Endothelial cell of umbilical vein (primary cell): Measurements from ENCODE around the gene CETP. TPM values are rescaled to one million over a fixed set of nuclear protein-coding genes. Genes with fewer than 3 reads are reported as not detected.

Source experiments
- BruUV-seq: library from RNA; stranded (reverse); fragments of 400-500 nt; replicated peaks from 2 replicates; lab custom pipeline; 2021; lab: Mats Ljungman, UMichigan
- CTCF ChIA-PET: fragments of 300-600, 350-600 bp; sonication (Branson Sonifier 250); formaldehyde crosslinking; loops from one replicate; lab custom pipeline; 2021; ENCODE audit warnings: antibody characterized with exemption, inconsistent platforms; lab: Charles Lee
- POLR2A ChIA-PET: fragments of 300-600, 350-600 bp; sonication (Branson Sonifier 250); formaldehyde crosslinking; loops from one replicate; lab custom pipeline; 2021; ENCODE audit warnings: antibody characterized with exemption, inconsistent platforms; lab: Charles Lee
- DNase-seq: peaks from one replicate; pipeline ENCODE4 v3.0.0-alpha.2; 2011; ENCODE audit warnings: low read depth, low spot score
- FAIRE-seq: peaks from 2 replicates; lab custom pipeline; 2011; peaks lifted over from hg19 to GRCh38; lab: Jason Lieb, UNC
- H2AFZ ChIP-seq: 2 replicates; pipeline ENCODE4 v1.6.0; 2012; ENCODE audit warnings: low read depth, low read length, control low read depth, inconsistent platforms
- H3K27ac ChIP-seq: 2 replicates; pipeline ENCODE4 v1.5.1; 2011; ENCODE audit warnings: low read depth, mild to moderate bottlenecking, control low read depth, low read length, moderate library complexity; ENCODE audit not compliant: insufficient read depth
- H3K27me3 ChIP-seq, 2 experiments: 2 replicates each; pipeline versions ENCODE4 v1.6.0 to v1.6.1; 2011; ENCODE audit warnings: low read length in 2 of 2, mixed read lengths in 1 of 2; ENCODE audit not compliant: control insufficient read depth in 2 of 2, insufficient read depth in 2 of 2
- H3K36me3 ChIP-seq, 2 experiments: 2 replicates in 1 of 2; 3 replicates in 1 of 2; pipeline ENCODE4 v1.5.1; 2011; ENCODE audit warnings: low read length in 2 of 2, mild to moderate bottlenecking in 1 of 2, moderate library complexity in 1 of 2; ENCODE audit not compliant: control insufficient read depth in 2 of 2, insufficient read depth in 2 of 2; ENCODE audit errors: extremely low read depth in 1 of 2
- H3K4me1 ChIP-seq: 3 replicates; pipeline ENCODE4 v1.5.1; 2011; ENCODE audit warnings: mild to moderate bottlenecking, low read length; ENCODE audit not compliant: control insufficient read depth, insufficient read depth; ENCODE audit errors: extremely low read depth
- H3K4me2 ChIP-seq: 2 replicates; pipeline ENCODE4 v1.6.1; 2011; ENCODE audit warnings: low read length, control low read depth, mixed read lengths; ENCODE audit not compliant: insufficient read depth
- H3K4me3 ChIP-seq, 3 experiments: fragments of 200-600 bp in 1 of 3; sonication (generic), shearing (Covaris generic) in 1 of 3; replicated peaks in 1 of 3; 2 replicates each; pipeline ENCODE4 v1.5.1; 2011 to 2016; ENCODE audit warnings: control low read depth in 3 of 3, low read length in 3 of 3, mild to moderate bottlenecking in 2 of 3, inconsistent platforms in 1 of 3, low read depth in 1 of 3, moderate library complexity in 1 of 3; ENCODE audit not compliant: insufficient read depth in 1 of 3
- H3K79me2 ChIP-seq: 2 replicates; pipeline ENCODE4 v1.6.0; 2012; ENCODE audit warnings: low read length, inconsistent platforms; ENCODE audit not compliant: control insufficient read depth, insufficient read depth
- H3K9ac ChIP-seq: replicated peaks from 2 replicates; pipeline ENCODE3; 2011; ENCODE audit warnings: low read length, control low read depth; ENCODE audit not compliant: insufficient read depth; ENCODE audit errors: extremely low read depth
- H3K9me1 ChIP-seq: replicated peaks from 3 replicates; pipeline ENCODE4 v1.6.0; 2011; ENCODE audit warnings: mild to moderate bottlenecking, low read length; ENCODE audit not compliant: control insufficient read depth, insufficient read depth; ENCODE audit errors: extremely low read depth
- H3K9me3 ChIP-seq: replicated peaks from 2 replicates; pipeline ENCODE4 v1.5.1; 2012; ENCODE audit warnings: low read length, inconsistent platforms; ENCODE audit not compliant: control insufficient read depth, insufficient read depth
- H4K20me1 ChIP-seq: replicated peaks from 2 replicates; pipeline ENCODE3; 2011; ENCODE audit warnings: mild to moderate bottlenecking, low read length; ENCODE audit not compliant: control insufficient read depth, insufficient read depth; ENCODE audit errors: extremely low read depth
- CTCF ChIP-seq, 2 donors: IDR thresholded peaks; 1 replicate in 1 of 2; 2 replicates in 1 of 2; pipeline ENCODE4 v1.5.1; 2011; ENCODE audit warnings: low read length in 2 of 2, mild to moderate bottlenecking in 2 of 2, moderate library complexity in 2 of 2, control low read depth in 1 of 2, inconsistent platforms in 1 of 2, low read depth in 1 of 2; ENCODE audit not compliant: insufficient read depth in 1 of 2; ENCODE audit errors: extremely low read depth in 1 of 2
- EZH2 ChIP-seq: IDR thresholded peaks from 2 replicates; pipeline ENCODE4 v1.6.1; 2012; ENCODE audit warnings: borderline replicate concordance, low read depth, mild to moderate bottlenecking, moderate library complexity, low read length, inconsistent platforms; ENCODE audit not compliant: severe bottlenecking
- FOS ChIP-seq: IDR thresholded peaks from 2 replicates; pipeline ENCODE4 v1.6.1; 2011; ENCODE audit warnings: mild to moderate bottlenecking, low read length, moderate library complexity, borderline replicate concordance; ENCODE audit not compliant: insufficient read depth
- GATA2 ChIP-seq: IDR thresholded peaks from 2 replicates; pipeline ENCODE4 v1.7.0; 2011; ENCODE audit warnings: low read depth, mild to moderate bottlenecking, moderate library complexity, mixed read lengths, low read length; ENCODE audit not compliant: insufficient read length, insufficient read depth
- JUN ChIP-seq: IDR thresholded peaks from 2 replicates; pipeline ENCODE4 v1.6.1; 2011; ENCODE audit warnings: borderline replicate concordance, low read depth; ENCODE audit not compliant: insufficient read length, insufficient read depth
- MYC ChIP-seq: IDR thresholded peaks from one replicate; pipeline ENCODE4 v1.6.1; 2011; ENCODE audit warnings: mild to moderate bottlenecking, low read depth, low read length
- POLR2A ChIP-seq: IDR thresholded peaks from 2 replicates; pipeline ENCODE4 v1.6.1; 2012; ENCODE audit warnings: low read depth, mild to moderate bottlenecking, control low read depth, low read length
- POLR2AphosphoS5 ChIP-seq: IDR thresholded peaks from 2 replicates; pipeline ENCODE4 v1.6.1; 2012; ENCODE audit warnings: low read depth, mild to moderate bottlenecking, control low read depth, low read length, moderate library complexity; ENCODE audit not compliant: insufficient read depth
- dilution Hi-C: fragments of 300-500 bp; cut with MboI; formaldehyde crosslinking; loops from one replicate; pipeline ENCODE4 v1.15.0; 2019; ENCODE audit warnings: low sequenced_read_pairs; ENCODE audit not compliant: extremely low pct_ligation_motif_present
- intact Hi-C: fragments of 100-400 bp; cut with micrococcal nuclease; formaldehyde crosslinking; loops from one replicate; pipeline ENCODE4 v1.10.0; 2022
- polyA plus RNA-seq, 4 experiments: library from polyadenylated mRNA; depleted of rRNA in 3 of 4; stranded (reverse) in 3 of 4; unstranded in 1 of 4; fragments of >200 nt; gene quantifications; 2 replicates each; pipeline versions ENCODE4 v1.2.1 to v1.2.3, GENCODE V29; 2011 to 2012; ENCODE audit warnings: missing spikeins in 1 of 4
- total RNA-seq: library from RNA; stranded (reverse); gene quantifications from 2 replicates; pipeline ENCODE4 v1.2.3, GENCODE V29; 2021
- TF ChIP-seq, protein P1 (sequence below): IDR thresholded peaks from 2 replicates; pipeline ENCODE4 v1.6.1; 2011; ENCODE audit not compliant: insufficient read depth, insufficient read length

Gene CETP
- total and polyA plus RNA-seq, 2 donors (not counting 3 experiments of a cell fraction or from before 2014, with no cell fraction given), result 2.2 to 2.8 TPM

DNA sequence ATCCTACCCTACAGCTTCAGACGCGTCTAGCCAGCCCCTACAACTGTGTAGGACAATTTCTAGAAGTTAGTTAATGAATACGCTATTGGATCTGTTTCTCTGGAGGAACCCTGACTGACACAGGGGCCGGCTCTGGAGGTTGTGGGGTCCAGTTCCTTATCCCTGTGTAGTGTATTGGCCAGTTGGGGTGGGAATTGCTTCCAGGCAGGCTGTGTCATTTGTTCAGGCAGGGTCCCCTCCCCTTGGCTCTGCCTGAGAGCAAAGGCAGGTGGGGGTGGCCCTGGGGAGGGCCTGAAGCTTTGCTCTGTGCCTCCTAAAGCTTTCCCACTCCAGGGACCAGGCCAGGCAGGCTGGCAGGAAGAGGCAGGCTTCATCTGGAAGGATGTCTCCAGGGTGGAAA lies 11.7 kb upstream of the CETP start:
- no TSS peak for BruUV-seq
- no peak overlapping the region for H3K4me2 ChIP-seq
- peaks cover 1 to 5% of the 10 kb centered on the region in 2 experiments for H3K36me3 ChIP-seq
- H4K20me1 ChIP-seq, result no peaks in the 10 kb centered on the region
- no peak for DNase-seq
- no peak overlapping the region for H3K9ac ChIP-seq
- H3K27ac ChIP-seq, result no peak overlapping the region
- ChIA-PET POLR2A (no interaction called here), CTCF (interaction anchor here (1.5 to 4.1 kb wide), 4 partner anchors 13 to 157 kb away, joined by 3 to 54 read pairs (median 16); no protein-coding TSS in a partner anchor)
- no peak overlapping the region for H3K4me3 ChIP-seq
- dilution Hi-C loops, result no loop called here
- H3K9me3 ChIP-seq, result no peaks in the 10 kb centered on the region
- no peak overlapping the region for H2AFZ ChIP-seq
- H3K9me1 ChIP-seq, result no peaks in the 10 kb centered on the region
- intact Hi-C loops, result no loop called here
- no peak for FAIRE-seq
- TF ChIP-seq EZH2 (no peak), POLR2A (no peak), FOS (no peak), MYC (no peak), GATA2 (no peak), JUN (no peak), CTCF (IDR thresholded peaks at IDR 0.05; ENCODE audit: extremely low read depth in 1 of 2, insufficient read depth in 1 of 2, low read depth in 1 of 2, low read length in 2 of 2) (no peak), POLR2AphosphoS5 (no peak)
- TF ChIP-seq, protein P1, sequence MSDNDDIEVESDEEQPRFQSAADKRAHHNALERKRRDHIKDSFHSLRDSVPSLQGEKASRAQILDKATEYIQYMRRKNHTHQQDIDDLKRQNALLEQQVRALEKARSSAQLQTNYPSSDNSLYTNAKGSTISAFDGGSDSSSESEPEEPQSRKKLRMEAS, result no peak
- H3K27me3 ChIP-seq, result no peaks in the 10 kb centered on the region
- H3K4me1 ChIP-seq, result no peaks in the 10 kb centered on the region
- H3K79me2 ChIP-seq, result no peaks in the 10 kb centered on the region
